Aortic smooth muscle cell (primary cell): ENCODE results near the gene DTD2. TPM values are rescaled to one million over a fixed set of nuclear protein-coding genes. Genes with fewer than 3 reads are reported as not detected.

Source experiments
- total RNA-seq: library from RNA; depleted of rRNA; stranded (reverse); fragments of >200 nt; gene quantifications from 2 replicates; pipeline ENCODE4 v1.2.3, GENCODE V29; 2014

Gene DTD2
- 38.9 and 41.1 TPM in 2 replicates for total RNA-seq

DNA sequence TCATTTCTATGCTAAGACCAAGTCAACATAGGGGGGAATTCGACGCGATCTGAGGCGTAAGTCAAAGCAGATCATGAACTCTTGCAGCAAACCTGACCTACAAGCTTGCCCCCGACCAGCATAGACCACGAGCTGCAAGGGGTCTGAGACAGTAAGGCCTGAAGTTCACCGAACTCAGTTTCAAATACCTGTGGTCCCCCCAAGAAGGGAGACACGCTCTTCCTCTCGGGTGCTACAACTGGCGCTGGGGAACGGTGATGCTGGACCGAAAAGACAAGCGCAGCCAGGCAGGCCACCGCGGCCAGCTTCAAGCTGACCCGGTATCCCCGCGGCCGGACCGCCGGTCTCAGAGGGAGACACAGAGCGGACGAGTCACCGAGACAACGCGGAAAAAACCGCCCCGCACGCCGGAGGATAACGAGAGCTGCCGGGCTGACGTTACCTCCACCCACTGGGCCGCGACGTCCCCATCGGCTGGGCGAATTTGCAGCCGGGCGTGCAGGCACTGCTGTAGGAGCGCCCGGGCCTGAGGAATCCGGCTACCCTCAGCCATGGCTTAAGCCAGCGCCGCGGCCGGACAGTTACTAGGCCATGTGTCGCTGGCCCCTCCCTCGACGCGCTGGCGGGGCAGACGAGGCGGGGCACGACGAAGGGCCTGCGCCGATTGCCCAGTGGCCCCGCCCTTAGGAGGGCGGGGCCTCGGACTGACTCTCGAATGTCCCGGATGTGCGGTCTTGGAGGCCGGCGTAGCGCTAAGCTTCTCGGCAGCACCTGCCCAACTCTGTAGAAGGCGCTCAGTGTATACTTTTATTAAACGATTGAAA, at the start of gene DTD2:
TSS of gene DTD2 (minus strand) at position 666 of the 824 bp plus-strand sequence. CDS start at position 553, 113 bp downstream.

DNA sequence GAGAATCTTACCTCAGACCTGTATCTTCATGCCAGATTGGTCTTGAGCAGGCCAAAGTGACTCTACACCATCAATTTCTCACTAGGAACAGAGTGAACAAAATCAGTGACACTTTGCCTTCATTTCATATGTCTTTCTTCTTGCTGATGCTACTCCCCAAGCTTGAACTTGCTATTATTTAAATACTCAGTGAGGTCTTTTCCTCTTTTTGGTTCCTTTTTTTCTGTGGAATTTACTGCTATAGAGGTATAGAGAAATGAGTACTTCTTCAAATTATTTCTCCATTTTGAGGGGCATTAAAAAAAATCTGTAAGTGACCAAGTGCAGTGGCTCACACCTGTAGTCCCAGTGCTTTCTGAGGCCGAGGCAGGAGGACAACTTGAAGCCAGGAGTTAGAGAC, 30.6 kb upstream of the DTD2 start, which contains the start of gene GPR33:
TSS of gene GPR33 (minus strand) at position 154 of the 400 bp plus-strand sequence. CDS start 4,074 bp downstream, outside the sequence.

DNA sequence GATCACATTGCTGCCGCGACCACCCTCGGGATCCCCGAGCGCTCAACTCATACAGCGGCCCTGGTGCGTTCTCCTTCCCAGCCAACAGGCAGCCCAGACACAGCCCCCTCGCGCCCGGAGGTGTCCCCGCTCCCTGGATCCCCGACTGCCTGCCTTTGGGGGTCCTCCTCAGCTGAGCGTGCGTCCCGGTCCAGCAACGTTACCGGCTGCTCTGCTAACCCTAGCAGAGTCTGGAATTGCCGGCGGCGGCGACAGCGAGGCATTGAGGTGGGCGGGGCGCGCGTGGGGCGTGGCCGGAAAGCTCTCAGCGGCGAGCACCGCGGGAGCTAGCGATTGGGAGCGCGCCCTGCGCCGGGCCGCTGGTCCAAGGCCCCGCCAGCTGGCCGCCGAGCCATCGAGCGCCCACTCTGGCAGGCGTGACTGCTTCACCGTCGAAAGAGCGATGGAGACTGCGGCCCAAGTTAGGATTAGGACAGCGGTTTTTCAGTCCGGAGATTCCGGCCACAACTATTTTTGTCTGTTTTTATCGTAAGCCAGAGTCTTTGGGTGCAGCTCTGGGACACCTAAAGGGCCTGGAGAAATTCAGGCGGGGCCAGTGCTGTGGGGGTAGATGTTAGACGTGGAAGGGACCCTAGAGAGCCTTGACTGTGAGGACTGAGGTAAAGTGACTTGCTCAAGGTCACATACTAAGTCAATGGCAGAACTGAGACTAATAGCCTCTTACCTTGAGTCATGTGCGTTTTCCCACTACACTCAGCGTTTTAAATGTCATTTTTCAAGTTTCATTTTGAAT, 36.8 kb downstream of the DTD2 start, which contains the start of gene HEATR5A:
TSS of gene HEATR5A (minus strand) at position 232 of the 793 bp plus-strand sequence. CDS start 17,575 bp downstream, outside the sequence.

Other genes with a start within 250 kb of the DTD2 start
- gene HECTD1, start 249.7 kb downstream of the DTD2 start, total RNA-seq, result 404 and 433 TPM in 2 replicates
- gene HEATR5A, start 37.0 kb downstream of the DTD2 start, total RNA-seq, result 62.0 and 76.5 TPM in 2 replicates
- gene GPR33, start 30.5 kb upstream of the DTD2 start, total RNA-seq, result not detected in 2 replicates
- 11.1 TPM in 2 replicates for gene NUBPL, start 103.9 kb upstream of the DTD2 start, total RNA-seq